ENCODE measurements around the gene CORO7. TPM values are rescaled to one million over a fixed set of nuclear protein-coding genes. Genes with fewer than 3 reads are reported as not detected.
A peak's percentile ranks its signal among the peaks of the same experiment; 100 is the strongest.

Gene CORO7
- total RNA-seq, 1 donor: 17.7 TPM

DNA sequence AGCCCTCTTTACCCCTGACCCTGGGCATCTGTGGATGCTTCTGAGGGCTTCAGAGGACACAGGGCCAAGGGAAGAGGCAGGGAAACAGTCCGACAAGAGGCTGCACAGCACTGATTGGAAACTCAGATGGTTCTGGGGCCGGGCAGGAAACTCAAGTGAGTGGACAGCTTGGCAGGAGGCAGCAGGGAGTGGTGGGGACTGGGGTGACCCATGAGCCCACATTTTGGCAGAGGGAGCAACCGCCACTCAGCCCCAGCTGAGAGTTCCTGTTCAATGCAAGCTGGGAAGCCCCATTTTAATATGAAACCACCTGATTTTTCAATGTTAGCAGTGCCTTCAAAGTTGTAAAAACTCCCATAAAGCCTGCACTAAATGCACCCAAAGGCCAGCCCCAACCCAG lies 46.2 kb downstream of the CORO7 start:
- Histone ChIP-seq H2AFZ (ENCODE audit: low read length) (no peak overlapping the region), H3K36me3 (ENCODE audit: insufficient read depth, low read length) (peaks cover 4% of the 10 kb centered on the region), H3K79me2 (ENCODE audit: insufficient read depth, low read length) (peaks cover 33% of the 10 kb centered on the region), H3K27me3 (ENCODE audit: insufficient read depth, low read length) (no peaks in the 10 kb centered on the region), H3K27ac (ENCODE audit: low read depth, low read length) (peak overlapping the region; percentile 88), H4K20me1 (ENCODE audit: insufficient read depth, low read length) (peaks cover 39% of the 10 kb centered on the region), H3K4me2 (ENCODE audit: insufficient read depth, low read length) (peak overlapping the region; percentile 79), H3K4me3 (ENCODE audit: insufficient read depth, low read length) (peak overlapping the region; percentile 40), H3K4me1 (ENCODE audit: insufficient read depth, low read length) (peaks cover 43% of the 10 kb centered on the region), H3K9me3 (ENCODE audit: low read depth, low read length) (no peaks in the 10 kb centered on the region)
- DNase-seq (ENCODE audit: insufficient read length, low spot score, missing footprints): peak; percentile 87
- TF ChIP-seq, protein P1, sequence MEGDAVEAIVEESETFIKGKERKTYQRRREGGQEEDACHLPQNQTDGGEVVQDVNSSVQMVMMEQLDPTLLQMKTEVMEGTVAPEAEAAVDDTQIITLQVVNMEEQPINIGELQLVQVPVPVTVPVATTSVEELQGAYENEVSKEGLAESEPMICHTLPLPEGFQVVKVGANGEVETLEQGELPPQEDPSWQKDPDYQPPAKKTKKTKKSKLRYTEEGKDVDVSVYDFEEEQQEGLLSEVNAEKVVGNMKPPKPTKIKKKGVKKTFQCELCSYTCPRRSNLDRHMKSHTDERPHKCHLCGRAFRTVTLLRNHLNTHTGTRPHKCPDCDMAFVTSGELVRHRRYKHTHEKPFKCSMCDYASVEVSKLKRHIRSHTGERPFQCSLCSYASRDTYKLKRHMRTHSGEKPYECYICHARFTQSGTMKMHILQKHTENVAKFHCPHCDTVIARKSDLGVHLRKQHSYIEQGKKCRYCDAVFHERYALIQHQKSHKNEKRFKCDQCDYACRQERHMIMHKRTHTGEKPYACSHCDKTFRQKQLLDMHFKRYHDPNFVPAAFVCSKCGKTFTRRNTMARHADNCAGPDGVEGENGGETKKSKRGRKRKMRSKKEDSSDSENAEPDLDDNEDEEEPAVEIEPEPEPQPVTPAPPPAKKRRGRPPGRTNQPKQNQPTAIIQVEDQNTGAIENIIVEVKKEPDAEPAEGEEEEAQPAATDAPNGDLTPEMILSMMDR (IDR thresholded peaks at IDR 0.05; ENCODE audit: extremely low read depth, low read depth, low read length): no peak

DNA sequence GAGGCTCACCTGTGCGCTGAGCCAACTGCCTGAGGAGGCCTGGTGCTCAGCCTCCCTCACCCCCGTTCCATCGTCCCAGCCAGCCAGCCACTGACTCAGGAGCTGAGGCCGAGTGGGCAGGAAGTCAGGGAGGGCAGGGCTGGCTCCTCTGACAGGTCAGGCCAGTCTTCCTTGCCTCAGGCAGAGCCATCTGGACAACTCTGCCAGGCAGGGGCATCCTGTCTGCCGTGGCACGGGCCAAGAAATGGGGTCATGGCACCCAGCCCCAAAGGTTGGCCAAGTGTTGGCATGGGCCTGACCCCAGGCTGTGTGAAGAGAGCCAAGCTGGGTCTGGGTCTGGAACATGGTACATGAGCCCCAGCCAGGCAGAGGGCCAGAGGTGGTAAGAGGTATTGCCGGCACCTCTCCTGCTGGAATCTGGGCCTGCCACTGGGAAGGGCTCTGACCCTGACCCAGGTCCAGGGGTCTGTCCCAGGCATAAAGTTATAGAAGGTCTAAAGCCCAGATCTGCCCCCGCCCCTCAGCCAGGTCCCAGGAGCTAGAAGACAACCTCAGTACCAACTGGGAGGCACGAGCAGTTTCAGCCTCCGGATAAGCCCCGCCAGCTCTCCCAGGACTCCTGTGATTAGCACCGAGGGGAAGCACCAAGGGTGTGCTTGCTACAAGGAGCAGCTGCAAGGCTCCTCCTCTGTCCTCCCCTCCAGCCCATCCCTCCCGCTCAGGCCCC lies 47.2 kb downstream of the CORO7 start:
- Histone ChIP-seq H3K79me2 (ENCODE audit: insufficient read depth, low read length) (peaks cover 23% of the 10 kb centered on the region), H3K4me2 (ENCODE audit: insufficient read depth, low read length) (peak overlapping the region; percentile 39), H3K27me3 (ENCODE audit: insufficient read depth, low read length) (no peaks in the 10 kb centered on the region), H2AFZ (ENCODE audit: low read length) (no peak overlapping the region), H4K20me1 (ENCODE audit: insufficient read depth, low read length) (peaks cover 30% of the 10 kb centered on the region), H3K27ac (ENCODE audit: low read depth, low read length) (peak overlapping the region; percentile 7), H3K4me1 (ENCODE audit: insufficient read depth, low read length) (peaks cover 34% of the 10 kb centered on the region), H3K36me3 (ENCODE audit: insufficient read depth, low read length) (no peaks in the 10 kb centered on the region), H3K4me3 (ENCODE audit: insufficient read depth, low read length) (no peak overlapping the region), H3K9me3 (ENCODE audit: low read depth, low read length) (no peaks in the 10 kb centered on the region)
- peak; percentile 96 for DNase-seq (ENCODE audit: insufficient read length, low spot score, missing footprints)
- TF ChIP-seq, protein P1 (IDR thresholded peaks at IDR 0.05; ENCODE audit: extremely low read depth, low read depth, low read length): no peak

DNA sequence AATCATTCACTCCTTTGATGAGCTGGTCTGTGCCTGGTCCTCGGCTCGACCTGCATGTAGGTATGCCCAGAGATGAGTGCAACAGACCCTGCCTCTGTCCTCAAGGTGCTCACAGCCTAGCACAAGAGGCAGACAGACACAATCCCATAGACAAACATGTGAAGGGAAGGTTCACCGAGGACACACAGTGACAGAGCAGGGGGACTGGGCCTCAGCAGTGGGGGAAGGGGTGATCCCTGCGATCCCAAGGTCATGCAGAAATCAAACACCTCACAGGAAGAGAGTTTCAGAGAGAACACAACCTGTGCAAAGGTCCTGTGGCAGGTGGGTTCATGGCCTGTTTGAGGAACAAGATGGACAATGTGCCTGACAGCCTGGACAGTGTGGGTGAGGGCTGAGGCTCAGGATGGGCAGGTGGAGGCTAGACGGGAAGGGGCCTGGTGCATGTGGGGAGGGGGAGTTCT lies 49.0 kb downstream of the CORO7 start:
- no peaks in the 10 kb centered on the region for H3K36me3 ChIP-seq (ENCODE audit: insufficient read depth, low read length)

DNA sequence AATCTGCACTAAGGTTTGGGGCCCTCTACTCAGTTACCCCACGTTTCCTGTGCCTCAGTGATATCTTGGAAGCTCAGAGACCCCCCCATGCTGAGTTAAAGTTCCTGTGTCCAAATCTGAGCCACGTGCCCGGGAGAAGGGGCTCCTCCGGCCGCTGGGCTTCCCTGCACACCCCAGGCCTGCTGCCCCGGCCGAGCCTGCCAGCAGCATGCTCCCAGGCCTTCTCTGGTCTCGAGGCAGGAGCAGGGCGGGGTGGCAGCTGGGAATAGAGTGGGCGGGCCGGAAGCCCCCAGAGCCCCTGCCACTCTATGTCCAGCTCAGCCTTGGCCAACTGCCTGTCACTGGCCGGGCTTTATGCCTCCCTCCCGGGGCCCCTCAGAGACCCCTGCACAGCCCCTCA lies 50.4 kb downstream of the CORO7 start:
- no peak for DNase-seq (ENCODE audit: insufficient read length, low spot score, missing footprints)
- no peaks in the 10 kb centered on the region for H3K9me3 ChIP-seq (ENCODE audit: low read depth, low read length)
- no peaks in the 10 kb centered on the region for H3K36me3 ChIP-seq (ENCODE audit: insufficient read depth, low read length)
- H3K4me3 ChIP-seq (ENCODE audit: insufficient read depth, low read length): no peak overlapping the region
- TF ChIP-seq, protein P1 (IDR thresholded peaks at IDR 0.05; ENCODE audit: extremely low read depth, low read depth, low read length): no peak
- no peak overlapping the region for H2AFZ ChIP-seq (ENCODE audit: low read length)
- H3K27me3 ChIP-seq (ENCODE audit: insufficient read depth, low read length): no peaks in the 10 kb centered on the region
- no peak overlapping the region for H3K4me2 ChIP-seq (ENCODE audit: insufficient read depth, low read length)
- peaks cover 26% of the 10 kb centered on the region for H3K4me1 ChIP-seq (ENCODE audit: insufficient read depth, low read length)
- no peaks in the 10 kb centered on the region for H3K79me2 ChIP-seq (ENCODE audit: insufficient read depth, low read length)
- no peak overlapping the region for H3K27ac ChIP-seq (ENCODE audit: low read depth, low read length)
- H4K20me1 ChIP-seq (ENCODE audit: insufficient read depth, low read length): peaks cover 6% of the 10 kb centered on the region

More for the DNA sequence above, 49.0 kb downstream of the CORO7 start:
- TF ChIP-seq, protein P1 (IDR thresholded peaks at IDR 0.05; ENCODE audit: extremely low read depth, low read depth, low read length): no peak
- Histone ChIP-seq H3K4me1 (ENCODE audit: insufficient read depth, low read length) (peaks cover 31% of the 10 kb centered on the region), H3K27me3 (ENCODE audit: insufficient read depth, low read length) (no peaks in the 10 kb centered on the region), H3K9me3 (ENCODE audit: low read depth, low read length) (no peaks in the 10 kb centered on the region), H2AFZ (ENCODE audit: low read length) (no peak overlapping the region), H4K20me1 (ENCODE audit: insufficient read depth, low read length) (peaks cover 15% of the 10 kb centered on the region), H3K4me2 (ENCODE audit: insufficient read depth, low read length) (no peak overlapping the region), H3K4me3 (ENCODE audit: insufficient read depth, low read length) (no peak overlapping the region), H3K79me2 (ENCODE audit: insufficient read depth, low read length) (peaks cover 7% of the 10 kb centered on the region), H3K27ac (ENCODE audit: low read depth, low read length) (no peak overlapping the region)
- DNase-seq (ENCODE audit: insufficient read length, low spot score, missing footprints): no peak
